Lower lobe of right lung (tissue), 2 donors: ENCODE data around the gene MGST2. TPM values are rescaled to one million over a fixed set of nuclear protein-coding genes. Genes with fewer than 3 reads are reported as not detected.

Experiments used
- ATAC-seq, 2 donors: fragments of 200-7000 bp; cut with Tn5 transposase; one replicate each; pipeline ENCODE4 v1.9.1; 2020 to 2022; ENCODE audit warnings: mild to moderate bottlenecking in 2 of 2, moderate library complexity in 2 of 2
- DNase-seq: peaks from one replicate; pipeline ENCODE4 v3.0.0-alpha.2; 2020
- H3K27ac ChIP-seq: fragments of 200-600 bp; one replicate; pipeline ENCODE4 v1.8.0; 2022
- H3K27me3 ChIP-seq: fragments of 200-600 bp; one replicate; pipeline ENCODE4 v1.8.0; 2022; ENCODE audit warnings: low read depth
- H3K36me3 ChIP-seq: fragments of 200-600 bp; one replicate; pipeline ENCODE4 v1.8.0; 2022; ENCODE audit warnings: mild to moderate bottlenecking
- H3K4me1 ChIP-seq: fragments of 200-600 bp; one replicate; pipeline ENCODE4 v1.8.0; 2022
- H3K4me3 ChIP-seq: fragments of 200-600 bp; one replicate; pipeline ENCODE4 v1.8.0; 2022; ENCODE audit warnings: mild to moderate bottlenecking
- H3K9me3 ChIP-seq: fragments of 200-600 bp; one replicate; pipeline ENCODE4 v1.8.0; 2022
- CTCF ChIP-seq: fragments of 200-600 bp; IDR thresholded peaks from one replicate; pipeline ENCODE4 v1.8.0; 2022; ENCODE audit warnings: antibody characterized with exemption, mild to moderate bottlenecking
- intact Hi-C: fragments of 100-400 bp; cut with DNase I; formaldehyde crosslinking; loops from one replicate; pipeline ENCODE4 v1.11.0; 2022
- total RNA-seq: library from RNA; stranded (reverse); fragmentation: NEBNext Ultra II Directional; extraction: Animal tissue kit (Norgen Biotek cat#: 25700); gene quantifications from one replicate; pipeline ENCODE4 v1.2.1, GENCODE V29; 2021
- donor health status: DM: no; HTN: yes; CAD: no; lungs with severe emphysema.

The MGST2 gene
- total RNA-seq, 1 donor from 2014 or later = 79.3 TPM

- Histone ChIP-seq H3K4me3 (no peak overlapping the region), H3K9me3 (no peaks in the 10 kb centered on the region), H3K4me1 (peaks cover 6% of the 10 kb centered on the region), H3K27ac (peak overlapping the region; percentile 19), H3K36me3 (peaks cover 43% of the 10 kb centered on the region), H3K27me3 (no peaks in the 10 kb centered on the region)
- ATAC-seq (peak; percentile 85), DNase-seq (no peak)
- intact Hi-C loops = no loop called here
- no peak for TF ChIP-seq CTCF
Measured at GRCh38 chr4:139674875-139675550, 9.4 kb downstream of the MGST2 start.

GRCh38 chr4:139675651-139676050, 10.0 kb downstream of the MGST2 start:
- no peaks in the 10 kb centered on the region for H3K27me3 ChIP-seq
- no peak overlapping the region for H3K4me3 ChIP-seq
- ATAC-seq = no peak
- no peak overlapping the region for H3K27ac ChIP-seq
- no peak for DNase-seq
- H3K9me3 ChIP-seq = no peaks in the 10 kb centered on the region
- intact Hi-C loops = no loop called here
- H3K4me1 ChIP-seq = peaks cover 6% of the 10 kb centered on the region
- peaks cover 44% of the 10 kb centered on the region for H3K36me3 ChIP-seq
- TF ChIP-seq CTCF = no peak

- intact Hi-C loops = no loop called here
- peaks cover 44% of the 10 kb centered on the region for H3K36me3 ChIP-seq
- ATAC-seq (no peak), DNase-seq (no peak)
- H3K27me3 ChIP-seq = no peaks in the 10 kb centered on the region
- TF ChIP-seq CTCF = no peak
- no peaks in the 10 kb centered on the region for H3K9me3 ChIP-seq
- H3K4me3 ChIP-seq = no peak overlapping the region
- H3K4me1 ChIP-seq = peaks cover 10% of the 10 kb centered on the region
- no peak overlapping the region for H3K27ac ChIP-seq
Measured at GRCh38 chr4:139676365-139676764, 10.7 kb downstream of the MGST2 start.

- H3K27ac ChIP-seq = no peak overlapping the region
- H3K4me1 ChIP-seq = peaks cover 17% of the 10 kb centered on the region
- TF ChIP-seq CTCF = no peak
- H3K36me3 ChIP-seq = peaks cover 42% of the 10 kb centered on the region
- intact Hi-C loops = no loop called here
- DNase-seq (no peak), ATAC-seq (no peak)
- no peaks in the 10 kb centered on the region for H3K9me3 ChIP-seq
- no peak overlapping the region for H3K4me3 ChIP-seq
- H3K27me3 ChIP-seq = no peaks in the 10 kb centered on the region
Measured at GRCh38 chr4:139676913-139677585, 11.4 kb downstream of the MGST2 start.

GRCh38 chr4:139682309-139682708, 16.7 kb downstream of the MGST2 start:
- no peaks in the 10 kb centered on the region for H3K27me3 ChIP-seq
- peaks cover 40% of the 10 kb centered on the region for H3K4me1 ChIP-seq
- no peak for DNase-seq
- peaks cover 32% of the 10 kb centered on the region for H3K36me3 ChIP-seq
- ATAC-seq = peak in 1 of 2 donors; percentile 29
- TF ChIP-seq CTCF = no peak
- H3K4me3 ChIP-seq = no peak overlapping the region
- H3K9me3 ChIP-seq = no peaks in the 10 kb centered on the region
- no peak overlapping the region for H3K27ac ChIP-seq
- intact Hi-C loops = no loop called here
